HepG2 (cell line): ENCODE data around the gene SGF29. TPM values are rescaled to one million over a fixed set of nuclear protein-coding genes. Genes with fewer than 3 reads are reported as not detected.

Source experiments
- ADNP ChIP-seq: sonication (generic); formaldehyde crosslinking; IDR thresholded peaks from 2 replicates; pipeline ENCODE4 v1.4.0; 2020; ENCODE audit warnings: missing genetic modification reagents
- GATAD2A ChIP-seq: IDR thresholded peaks from 2 replicates; pipeline ENCODE4 v1.6.1; 2016
- KDM5B ChIP-seq: sonication (generic); formaldehyde crosslinking; IDR thresholded peaks from 2 replicates; pipeline ENCODE4 v1.4.0; 2020; ENCODE audit warnings: missing genetic modification reagents, mild to moderate bottlenecking, borderline replicate concordance
- KDM6A ChIP-seq: IDR thresholded peaks from 2 replicates; pipeline ENCODE4 v1.6.1; 2016; ENCODE audit warnings: low read depth
- MAF1 ChIP-seq: sonication (generic); formaldehyde crosslinking; IDR thresholded peaks from 2 replicates; pipeline ENCODE4 v1.5.0; 2020; ENCODE audit warnings: missing genetic modification reagents, borderline replicate concordance
- MTF2 ChIP-seq: sonication (generic); formaldehyde crosslinking; IDR thresholded peaks from 2 replicates; pipeline ENCODE4 v1.5.0; 2020; ENCODE audit warnings: missing genetic modification reagents, borderline replicate concordance
- MZF1 ChIP-seq: sonication (generic); formaldehyde crosslinking; IDR thresholded peaks from 2 replicates; pipeline ENCODE4 v1.8.1; 2023; ENCODE audit warnings: mild to moderate bottlenecking, missing genetic modification reagents, borderline replicate concordance
- NFIB ChIP-seq: sonication (generic); formaldehyde crosslinking; IDR thresholded peaks from 2 replicates; pipeline ENCODE4 v1.9.0; 2021; ENCODE audit warnings: missing genetic modification reagents, mild to moderate bottlenecking, borderline replicate concordance
- ONECUT2 ChIP-seq: sonication (generic); formaldehyde crosslinking; IDR thresholded peaks from 2 replicates; pipeline ENCODE4 v1.4.0; 2020; ENCODE audit warnings: missing genetic modification reagents
- PBX2 ChIP-seq: IDR thresholded peaks from 2 replicates; pipeline ENCODE4 v1.6.1; 2016; ENCODE audit warnings: control low read depth
- PHF8 ChIP-seq: sonication (generic); formaldehyde crosslinking; IDR thresholded peaks from 2 replicates; pipeline ENCODE4 v1.5.0; 2020; ENCODE audit warnings: missing genetic modification reagents
- SYNCRIP ChIP-seq: fragments of 200-400 bp; formaldehyde crosslinking; IDR thresholded peaks from 2 replicates; pipeline ENCODE4 v1.6.1; 2018; ENCODE audit warnings: mild to moderate bottlenecking, low read depth, low read length; ENCODE audit not compliant: insufficient read depth
- TEAD2 ChIP-seq: sonication (generic); formaldehyde crosslinking; IDR thresholded peaks from 2 replicates; pipeline ENCODE4 v1.9.0; 2021; ENCODE audit warnings: missing genetic modification reagents
- THAP9 ChIP-seq: sonication (generic); formaldehyde crosslinking; IDR thresholded peaks from 2 replicates; pipeline ENCODE4; 2020; ENCODE audit warnings: missing genetic modification reagents, mild to moderate bottlenecking, borderline replicate concordance
- ZFP41 ChIP-seq: sonication (generic); formaldehyde crosslinking; IDR thresholded peaks from 2 replicates; pipeline ENCODE4 v1.4.0; 2020; ENCODE audit warnings: mild to moderate bottlenecking, missing genetic modification reagents, borderline replicate concordance
- ZIK1 ChIP-seq: sonication (generic); formaldehyde crosslinking; IDR thresholded peaks from 2 replicates; pipeline ENCODE4 v1.5.0; 2020; ENCODE audit warnings: mild to moderate bottlenecking, low read depth, missing genetic modification reagents, borderline replicate concordance
- ZNF235 ChIP-seq: sonication (generic); formaldehyde crosslinking; IDR thresholded peaks from 2 replicates; pipeline ENCODE4 v1.8.1; 2023; ENCODE audit warnings: mild to moderate bottlenecking, missing genetic modification reagents, borderline replicate concordance
- ZNF33A ChIP-seq: sonication (generic); formaldehyde crosslinking; IDR thresholded peaks from 2 replicates; pipeline ENCODE4 v1.5.1; 2020; ENCODE audit warnings: missing genetic modification reagents, mild to moderate bottlenecking, moderate library complexity, borderline replicate concordance
- ZNF430 ChIP-seq: sonication (generic); formaldehyde crosslinking; IDR thresholded peaks from 2 replicates; pipeline ENCODE4 v1.9.0; 2021; ENCODE audit warnings: mild to moderate bottlenecking, missing genetic modification reagents
- ZNF598 ChIP-seq: sonication (generic); formaldehyde crosslinking; IDR thresholded peaks from 2 replicates; pipeline ENCODE4 v1.5.1; 2020; ENCODE audit warnings: mild to moderate bottlenecking, missing genetic modification reagents, borderline replicate concordance
- ZNF737 ChIP-seq: sonication (generic); formaldehyde crosslinking; IDR thresholded peaks from 2 replicates; pipeline ENCODE4 v1.5.0; 2020; ENCODE audit warnings: missing genetic modification reagents, mild to moderate bottlenecking, borderline replicate concordance
- ZNF83 ChIP-seq: sonication (generic); formaldehyde crosslinking; IDR thresholded peaks from 2 replicates; pipeline ENCODE4 v1.4.0; 2020; ENCODE audit warnings: missing genetic modification reagents, mild to moderate bottlenecking, borderline replicate concordance
- ZSCAN29 ChIP-seq: sonication (generic); formaldehyde crosslinking; conservative IDR thresholded peaks from 2 replicates; pipeline ENCODE4 v1.4.0; 2020; ENCODE audit warnings: mild to moderate bottlenecking, missing genetic modification reagents
- ZSCAN30 ChIP-seq: sonication (generic); formaldehyde crosslinking; IDR thresholded peaks from 2 replicates; pipeline ENCODE4 v1.5.0; 2020; ENCODE audit warnings: mild to moderate bottlenecking, missing genetic modification reagents
- polyA plus RNA-seq, 8 experiments: library from polyadenylated mRNA; depleted of rRNA in 3 of 8; stranded (reverse) in 7 of 8; unstranded in 1 of 8; fragments of >200 nt; fragmentation: Illumina TruSeq in 4 of 8; extraction: Trizol in 4 of 8; gene quantifications; 2 replicates each; pipeline versions ENCODE4 v1.2.1 to v1.2.3, GENCODE V29; 2011 to 2016; ENCODE audit warnings: low read depth in 4 of 8, missing spikeins in 1 of 8, mixed read lengths in 1 of 8; ENCODE audit not compliant: insufficient read depth in 1 of 8
- total RNA-seq, 5 experiments: library from RNA; depleted of rRNA; stranded (reverse); fragments of >200 nt; fragmentation: Illumina TruSeq; extraction: Trizol; gene quantifications; 2 replicates each; pipeline ENCODE4 v1.2.3, GENCODE V29; 2016; ENCODE audit warnings: low read depth in 1 of 5
- TF ChIP-seq, protein P1 (sequence below): sonication (generic); formaldehyde crosslinking; IDR thresholded peaks from 2 replicates; pipeline ENCODE4 v1.4.0; 2020; ENCODE audit warnings: missing genetic modification reagents, borderline replicate concordance

The SGF29 gene
- total and polyA plus RNA-seq, 2 of the 13 experiments (the other 11 are each of a cell fraction or from before 2014, with no cell fraction given): 5.0 to 29.4 TPM

DNA sequence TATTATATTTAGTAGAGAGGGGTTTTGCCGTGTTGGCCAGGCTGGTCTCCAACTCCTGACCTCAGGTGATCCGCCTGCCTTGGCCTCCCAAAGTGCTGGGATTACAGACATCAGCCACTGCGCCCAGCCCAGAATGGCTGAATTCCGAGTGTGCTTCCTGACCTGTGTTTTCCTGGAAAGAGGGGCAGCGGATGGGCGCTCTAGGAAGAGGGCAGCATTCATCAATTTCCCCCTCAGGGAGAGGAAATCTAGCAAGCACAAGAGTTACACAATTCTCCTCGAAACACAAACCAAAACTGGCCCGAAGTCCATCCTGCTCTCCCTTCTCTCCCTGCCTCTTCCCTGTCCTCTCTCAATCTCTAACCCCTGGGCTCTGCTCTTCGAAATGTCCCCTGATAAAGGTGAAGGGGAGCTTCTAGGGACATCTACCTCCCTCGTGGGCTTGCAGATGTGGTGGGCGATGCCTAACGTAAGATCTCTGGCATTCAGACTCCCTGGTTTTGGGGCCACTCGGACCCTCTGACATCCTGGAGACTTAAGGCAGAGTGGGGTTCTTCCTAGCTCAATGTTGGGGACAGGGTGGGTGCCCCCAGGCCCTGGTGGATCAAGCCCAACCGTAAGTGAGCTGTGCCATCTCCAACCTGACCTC lies 48.1 kb upstream of the SGF29 start (continued):
- TF ChIP-seq MZF1 (CRISPR knock-in tag) (no peak), SYNCRIP (no peak), NFIB (CRISPR knock-in tag) (no peak), GATAD2A (peak; percentile 83), PBX2 (CRISPR knock-in tag) (no peak), ZNF737 (CRISPR knock-in tag) (no peak), THAP9 (CRISPR knock-in tag) (no peak), MAF1 (CRISPR knock-in tag) (no peak), ZSCAN30 (CRISPR knock-in tag) (no peak), PHF8 (no peak), KDM6A (CRISPR knock-in tag) (no peak), ZNF33A (CRISPR knock-in tag) (no peak), ZIK1 (CRISPR knock-in tag) (no peak), ONECUT2 (CRISPR knock-in tag) (0 out of 2 replicates have a peak, but pooled peaks have one; percentile 31), TEAD2 (CRISPR knock-in tag) (no peak), KDM5B (CRISPR knock-in tag) (no peak), MTF2 (no peak), ZSCAN29 (peak; percentile 78; the same call in 1 of the 2 replicates), ADNP (CRISPR knock-in tag) (0 out of 2 replicates have a peak, but pooled peaks have one; percentile 42), ZNF83 (no peak), ZNF598 (CRISPR knock-in tag) (no peak), ZNF235 (no peak), ZFP41 (no peak), ZNF430 (CRISPR knock-in tag) (peak; percentile 77)
- TF ChIP-seq, protein P1, sequence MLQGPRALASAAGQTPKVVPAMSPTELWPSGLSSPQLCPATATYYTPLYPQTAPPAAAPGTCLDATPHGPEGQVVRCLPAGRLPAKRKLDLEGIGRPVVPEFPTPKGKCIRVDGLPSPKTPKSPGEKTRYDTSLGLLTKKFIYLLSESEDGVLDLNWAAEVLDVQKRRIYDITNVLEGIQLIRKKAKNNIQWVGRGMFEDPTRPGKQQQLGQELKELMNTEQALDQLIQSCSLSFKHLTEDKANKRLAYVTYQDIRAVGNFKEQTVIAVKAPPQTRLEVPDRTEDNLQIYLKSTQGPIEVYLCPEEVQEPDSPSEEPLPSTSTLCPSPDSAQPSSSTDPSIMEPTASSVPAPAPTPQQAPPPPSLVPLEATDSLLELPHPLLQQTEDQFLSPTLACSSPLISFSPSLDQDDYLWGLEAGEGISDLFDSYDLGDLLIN: no peak
